Esophagus squamous epithelium (tissue), 4 donors: ENCODE results near the gene GPR157.

ENCODE experiments used
- CTCF ChIP-seq, 6 experiments: fragments of 450-650 bp in 4 of 6; fragments of 200-600 bp in 2 of 6; sonication (generic) in 2 of 6; IDR thresholded peaks; one replicate each; pipeline ENCODE4 v1.5.1; 2016 to 2019; ENCODE audit warnings: antibody characterized with exemption in 6 of 6, mild to moderate bottlenecking in 4 of 6, moderate library complexity in 4 of 6
- POLR2A ChIP-seq, 4 donors: fragments of 450-650 bp; IDR thresholded peaks; one replicate each; pipeline ENCODE4 v1.6.1; 2017; ENCODE audit warnings: antibody characterized with exemption in 4 of 4, mild to moderate bottlenecking in 4 of 4, moderate library complexity in 3 of 4

GRCh38 chr1:9086796-9087195, 42.1 kb downstream of the GPR157 start:
- TF ChIP-seq CTCF (IDR thresholded peaks at IDR 0.05): no peak
- TF ChIP-seq POLR2A (IDR thresholded peaks at IDR 0.05): no peak
